ENCODE measurements around the gene FAM131A.
A peak's percentile ranks its signal among the peaks of the same experiment; 100 is the strongest.

FAM131A gene

GRCh38 chr3:184337399-184337714 lies at the start of gene FAM131A:
TSS of gene FAM131A (plus strand) at chr3:184337600. CDS start at chr3:184337631, 31 bp downstream.
- Histone ChIP-seq H3K9me3 (ENCODE audit: low read length) (no peaks in the 10 kb centered on the region), H3K27ac (ENCODE audit: low read depth, low read length) (peak within 1 kb of the TSS; percentile 86), H3K36me3 (ENCODE audit: insufficient read depth, low read length) (peaks cover 43% of the 10 kb centered on the region), H3K9ac (ENCODE audit: low read length) (peak within 1 kb of the TSS; percentile 98), H3K27me3 (ENCODE audit: control insufficient read depth in 1 of 2, insufficient read depth in 2 of 2, low read length in 2 of 2) (no peaks in the 10 kb centered on the region), H3K4me1 (ENCODE audit: insufficient read depth, low read length) (peaks cover 34% of the 10 kb centered on the region), H3K4me3 (ENCODE audit: low read depth in 1 of 2, low read length in 2 of 2) (peak within 1 kb of the TSS; percentile 82 to 87)

- H3K36me3 ChIP-seq (ENCODE audit: insufficient read depth, low read length): no peaks in the 10 kb centered on the region
- no peak overlapping the region for H3K9ac ChIP-seq (ENCODE audit: low read length)
- peaks cover 0 to 4% of the 10 kb centered on the region in 2 donors for H3K27me3 ChIP-seq (ENCODE audit: control insufficient read depth in 1 of 2, insufficient read depth in 2 of 2, low read length in 2 of 2)
- H3K4me3 ChIP-seq (ENCODE audit: low read depth in 1 of 2, low read length in 2 of 2): no peak overlapping the region
- H3K9me3 ChIP-seq (ENCODE audit: low read length): no peaks in the 10 kb centered on the region
- H3K27ac ChIP-seq (ENCODE audit: low read depth, low read length): no peak overlapping the region
- no peaks in the 10 kb centered on the region for H3K4me1 ChIP-seq (ENCODE audit: insufficient read depth, low read length)
Observed at GRCh38 chr3:184289426-184289938, 47.9 kb upstream of the FAM131A start.

- no peaks in the 10 kb centered on the region for H3K4me1 ChIP-seq (ENCODE audit: insufficient read depth, low read length)
- peaks cover 0 to 4% of the 10 kb centered on the region in 2 donors for H3K27me3 ChIP-seq (ENCODE audit: control insufficient read depth in 1 of 2, insufficient read depth in 2 of 2, low read length in 2 of 2)
- H3K9ac ChIP-seq (ENCODE audit: low read length): no peak overlapping the region
- no peak overlapping the region for H3K27ac ChIP-seq (ENCODE audit: low read depth, low read length)
- H3K9me3 ChIP-seq (ENCODE audit: low read length): no peaks in the 10 kb centered on the region
- no peaks in the 10 kb centered on the region for H3K36me3 ChIP-seq (ENCODE audit: insufficient read depth, low read length)
- no peak overlapping the region for H3K4me3 ChIP-seq (ENCODE audit: low read depth in 1 of 2, low read length in 2 of 2)
Observed at GRCh38 chr3:184290331-184290730, 47.1 kb upstream of the FAM131A start.

GRCh38 chr3:184291044-184291737 lies 46.2 kb upstream of the FAM131A start:
- Histone ChIP-seq H3K27ac (ENCODE audit: low read depth, low read length) (no peak overlapping the region), H3K4me3 (ENCODE audit: low read depth in 1 of 2, low read length in 2 of 2) (no peak overlapping the region), H3K27me3 (ENCODE audit: control insufficient read depth in 1 of 2, insufficient read depth in 2 of 2, low read length in 2 of 2) (peaks cover 0 to 4% of the 10 kb centered on the region in 2 donors), H3K36me3 (ENCODE audit: insufficient read depth, low read length) (no peaks in the 10 kb centered on the region), H3K9ac (ENCODE audit: low read length) (no peak overlapping the region), H3K4me1 (ENCODE audit: insufficient read depth, low read length) (no peaks in the 10 kb centered on the region), H3K9me3 (ENCODE audit: low read length) (no peaks in the 10 kb centered on the region)

GRCh38 chr3:184291738-184292445 lies 45.5 kb upstream of the FAM131A start:
- peaks cover 0 to 4% of the 10 kb centered on the region in 2 donors for H3K27me3 ChIP-seq (ENCODE audit: control insufficient read depth in 1 of 2, insufficient read depth in 2 of 2, low read length in 2 of 2)
- H3K9ac ChIP-seq (ENCODE audit: low read length): no peak overlapping the region
- no peak overlapping the region for H3K4me3 ChIP-seq (ENCODE audit: low read depth in 1 of 2, low read length in 2 of 2)
- no peaks in the 10 kb centered on the region for H3K9me3 ChIP-seq (ENCODE audit: low read length)
- H3K4me1 ChIP-seq (ENCODE audit: insufficient read depth, low read length): no peaks in the 10 kb centered on the region
- no peak overlapping the region for H3K27ac ChIP-seq (ENCODE audit: low read depth, low read length)
- no peaks in the 10 kb centered on the region for H3K36me3 ChIP-seq (ENCODE audit: insufficient read depth, low read length)

GRCh38 chr3:184295771-184296170 lies 41.6 kb upstream of the FAM131A start:
- peaks cover 12% of the 10 kb centered on the region for H3K4me1 ChIP-seq (ENCODE audit: insufficient read depth, low read length)
- no peaks in the 10 kb centered on the region for H3K27me3 ChIP-seq (ENCODE audit: control insufficient read depth in 1 of 2, insufficient read depth in 2 of 2, low read length in 2 of 2)
- H3K9ac ChIP-seq (ENCODE audit: low read length): no peak overlapping the region
- no peak overlapping the region for H3K4me3 ChIP-seq (ENCODE audit: low read depth in 1 of 2, low read length in 2 of 2)
- no peaks in the 10 kb centered on the region for H3K9me3 ChIP-seq (ENCODE audit: low read length)
- H3K36me3 ChIP-seq (ENCODE audit: insufficient read depth, low read length): peaks cover 7% of the 10 kb centered on the region
- no peak overlapping the region for H3K27ac ChIP-seq (ENCODE audit: low read depth, low read length)

GRCh38 chr3:184296616-184297015 lies 40.8 kb upstream of the FAM131A start:
- Histone ChIP-seq H3K27ac (ENCODE audit: low read depth, low read length) (no peak overlapping the region), H3K36me3 (ENCODE audit: insufficient read depth, low read length) (peaks cover 13% of the 10 kb centered on the region), H3K4me3 (ENCODE audit: low read depth in 1 of 2, low read length in 2 of 2) (no peak overlapping the region), H3K9me3 (ENCODE audit: low read length) (no peaks in the 10 kb centered on the region), H3K4me1 (ENCODE audit: insufficient read depth, low read length) (peaks cover 12% of the 10 kb centered on the region), H3K27me3 (ENCODE audit: control insufficient read depth in 1 of 2, insufficient read depth in 2 of 2, low read length in 2 of 2) (no peaks in the 10 kb centered on the region), H3K9ac (ENCODE audit: low read length) (no peak overlapping the region)

- H3K4me3 ChIP-seq (ENCODE audit: low read depth in 1 of 2, low read length in 2 of 2): peak within 1 kb of the TSS; percentile 73 to 79
- H3K9me3 ChIP-seq (ENCODE audit: low read length): no peaks in the 10 kb centered on the region
- H3K9ac ChIP-seq (ENCODE audit: low read length): peak within 1 kb of the TSS; percentile 87
- H3K27ac ChIP-seq (ENCODE audit: low read depth, low read length): peak within 1 kb of the TSS; percentile 92
- H3K4me1 ChIP-seq (ENCODE audit: insufficient read depth, low read length): peaks cover 12% of the 10 kb centered on the region
- no peaks in the 10 kb centered on the region for H3K27me3 ChIP-seq (ENCODE audit: control insufficient read depth in 1 of 2, insufficient read depth in 2 of 2, low read length in 2 of 2)
- peaks cover 36% of the 10 kb centered on the region for H3K36me3 ChIP-seq (ENCODE audit: insufficient read depth, low read length)
Observed at GRCh38 chr3:184298759-184299487, 38.5 kb upstream of the FAM131A start, which contains the start of gene PSMD2. TSS of gene PSMD2 (plus strand) at chr3:184299241. CDS start at chr3:184299267, 26 bp downstream.

- Histone ChIP-seq H3K9ac (ENCODE audit: low read length) (peak overlapping the region; percentile 10), H3K36me3 (ENCODE audit: insufficient read depth, low read length) (peaks cover 44% of the 10 kb centered on the region), H3K27ac (ENCODE audit: low read depth, low read length) (peak overlapping the region; percentile 72), H3K4me1 (ENCODE audit: insufficient read depth, low read length) (peaks cover 12% of the 10 kb centered on the region), H3K27me3 (ENCODE audit: control insufficient read depth in 1 of 2, insufficient read depth in 2 of 2, low read length in 2 of 2) (no peaks in the 10 kb centered on the region), H3K4me3 (ENCODE audit: low read depth in 1 of 2, low read length in 2 of 2) (peak overlapping the region; percentile 55 to 79), H3K9me3 (ENCODE audit: low read length) (no peaks in the 10 kb centered on the region)
Observed at GRCh38 chr3:184299488-184300377, 37.7 kb upstream of the FAM131A start.

- H3K4me3 ChIP-seq (ENCODE audit: low read depth in 1 of 2, low read length in 2 of 2): peak overlapping the region in 1 of 2 donors; percentile 55
- peaks cover 12% of the 10 kb centered on the region for H3K4me1 ChIP-seq (ENCODE audit: insufficient read depth, low read length)
- H3K27me3 ChIP-seq (ENCODE audit: control insufficient read depth in 1 of 2, insufficient read depth in 2 of 2, low read length in 2 of 2): no peaks in the 10 kb centered on the region
- H3K36me3 ChIP-seq (ENCODE audit: insufficient read depth, low read length): peaks cover 48% of the 10 kb centered on the region
- no peak overlapping the region for H3K9ac ChIP-seq (ENCODE audit: low read length)
- no peaks in the 10 kb centered on the region for H3K9me3 ChIP-seq (ENCODE audit: low read length)
- no peak overlapping the region for H3K27ac ChIP-seq (ENCODE audit: low read depth, low read length)
Observed at GRCh38 chr3:184300378-184300720, 37.1 kb upstream of the FAM131A start.
